HepG2 (cell line): ENCODE measurements around the gene TEF. TPM values are rescaled to one million over a fixed set of nuclear protein-coding genes. Genes with fewer than 3 reads are reported as not detected.

Experiments
- ARHGAP35 ChIP-seq: sonication (generic); formaldehyde crosslinking; IDR thresholded peaks from 2 replicates; pipeline ENCODE4 v1.9.0; 2022; ENCODE audit warnings: mild to moderate bottlenecking, inconsistent platforms, moderate library complexity, missing genetic modification reagents, borderline replicate concordance
- CHD2 ChIP-seq: IDR thresholded peaks from 2 replicates; pipeline ENCODE4 v1.6.1; 2011; ENCODE audit warnings: low read depth, low read length, improper control_type of control experiment
- CHD4 ChIP-seq: fragments of 200-600 bp; sonication (generic); IDR thresholded peaks from 2 replicates; pipeline ENCODE4 v1.7.0; 2017; ENCODE audit warnings: mild to moderate bottlenecking, low read length, borderline replicate concordance
- EZH2 ChIP-seq: conservative IDR thresholded peaks from 2 replicates; pipeline ENCODE4 v1.6.1; 2012; ENCODE audit warnings: mild to moderate bottlenecking, low read depth, low read length, moderate library complexity
- HOXA9 ChIP-seq: sonication (generic); formaldehyde crosslinking; IDR thresholded peaks from 2 replicates; pipeline ENCODE4 v1.8.1; 2022; ENCODE audit warnings: missing genetic modification reagents, mild to moderate bottlenecking, moderate library complexity, borderline replicate concordance
- MYNN ChIP-seq: sonication (generic); formaldehyde crosslinking; IDR thresholded peaks from 2 replicates; pipeline ENCODE4 v1.4.0; 2020; ENCODE audit warnings: mild to moderate bottlenecking, low read depth, missing genetic modification reagents
- PTBP1 ChIP-seq: fragments of 200-400 bp; formaldehyde crosslinking; IDR thresholded peaks from 2 replicates; pipeline ENCODE4 v1.6.1; 2018; ENCODE audit warnings: low read length, low read depth; ENCODE audit not compliant: poor library complexity, severe bottlenecking
- RBM22 ChIP-seq: fragments of 200-400 bp; formaldehyde crosslinking; optimal IDR thresholded peaks from 2 replicates; pipeline ENCODE3; 2017; ENCODE audit warnings: mild to moderate bottlenecking, low read length, moderate library complexity
- SOX5 ChIP-seq: IDR thresholded peaks from 2 replicates; pipeline ENCODE4 v1.6.1; 2016; ENCODE audit warnings: borderline replicate concordance
- SSRP1 ChIP-seq: IDR thresholded peaks from 2 replicates; pipeline ENCODE4 v1.6.1; 2016; ENCODE audit warnings: control low read depth
- ZBTB38 ChIP-seq: sonication (generic); formaldehyde crosslinking; IDR thresholded peaks from 2 replicates; pipeline ENCODE4 v1.5.1; 2020; ENCODE audit warnings: mild to moderate bottlenecking, missing genetic modification reagents
- ZBTB7B ChIP-seq: sonication (generic); formaldehyde crosslinking; IDR thresholded peaks from 2 replicates; pipeline ENCODE4 v1.4.0; 2020; ENCODE audit warnings: missing genetic modification reagents
- ZNF326 ChIP-seq: sonication (generic); formaldehyde crosslinking; IDR thresholded peaks from 2 replicates; pipeline ENCODE4 v1.4.0; 2020; ENCODE audit warnings: missing genetic modification reagents, borderline replicate concordance
- ZNF44 ChIP-seq: sonication (generic); formaldehyde crosslinking; IDR thresholded peaks from 2 replicates; pipeline ENCODE4 v1.5.1; 2020; ENCODE audit warnings: mild to moderate bottlenecking, missing genetic modification reagents
- ZNF546 ChIP-seq: sonication (generic); formaldehyde crosslinking; conservative IDR thresholded peaks from 2 replicates; pipeline ENCODE4 v1.8.1; 2023; ENCODE audit warnings: mild to moderate bottlenecking, missing genetic modification reagents
- ZNF7 ChIP-seq: IDR thresholded peaks from 2 replicates; pipeline ENCODE4 v1.6.1; 2016; ENCODE audit warnings: missing biosample characterization, missing genetic modification reagents
- polyA plus RNA-seq, 8 experiments: library from polyadenylated mRNA; depleted of rRNA in 3 of 8; stranded (reverse) in 7 of 8; unstranded in 1 of 8; fragments of >200 nt; fragmentation: Illumina TruSeq in 4 of 8; extraction: Trizol in 4 of 8; gene quantifications; 2 replicates each; pipeline versions ENCODE4 v1.2.1 to v1.2.3, GENCODE V29; 2011 to 2016; ENCODE audit warnings: low read depth in 4 of 8, missing spikeins in 1 of 8, mixed read lengths in 1 of 8; ENCODE audit not compliant: insufficient read depth in 1 of 8
- total RNA-seq, 5 experiments: library from RNA; depleted of rRNA; stranded (reverse); fragments of >200 nt; fragmentation: Illumina TruSeq; extraction: Trizol; gene quantifications; 2 replicates each; pipeline ENCODE4 v1.2.3, GENCODE V29; 2016; ENCODE audit warnings: low read depth in 1 of 5
- TF ChIP-seq, protein P1 (sequence below): sonication (generic); formaldehyde crosslinking; IDR thresholded peaks from 2 replicates; pipeline ENCODE4 v1.4.0; 2020; ENCODE audit warnings: missing genetic modification reagents; ENCODE audit errors: not compliant biosample characterization
- TF ChIP-seq, protein P2 (sequence below): sonication (generic); formaldehyde crosslinking; IDR thresholded peaks from 2 replicates; pipeline ENCODE4 v1.5.0; 2020; ENCODE audit warnings: mild to moderate bottlenecking, missing genetic modification reagents, moderate library complexity
- TF ChIP-seq, protein P3 (sequence below): sonication (generic); formaldehyde crosslinking; IDR thresholded peaks from 2 replicates; pipeline ENCODE4 v1.5.0; 2020; ENCODE audit warnings: missing genetic modification reagents
- TF ChIP-seq, protein P4 (sequence below): IDR thresholded peaks from 2 replicates; pipeline ENCODE4 v1.4.0; 2020; ENCODE audit warnings: mild to moderate bottlenecking, missing genetic modification reagents
- TF ChIP-seq, protein P5 (sequence below): IDR thresholded peaks from 2 replicates; pipeline ENCODE4 v1.6.1; 2016; ENCODE audit warnings: missing compliant biosample characterization, missing genetic modification reagents, borderline replicate concordance
- TF ChIP-seq, protein P6 (sequence below): IDR thresholded peaks from 2 replicates; pipeline ENCODE4 v1.6.1; 2016; ENCODE audit warnings: mild to moderate bottlenecking, missing biosample characterization, missing genetic modification reagents

TEF gene
- total and polyA plus RNA-seq, 2 of the 13 experiments (the other 11 are each of a cell fraction or from before 2014, with no cell fraction given): 7.6 to 11.2 TPM

DNA sequence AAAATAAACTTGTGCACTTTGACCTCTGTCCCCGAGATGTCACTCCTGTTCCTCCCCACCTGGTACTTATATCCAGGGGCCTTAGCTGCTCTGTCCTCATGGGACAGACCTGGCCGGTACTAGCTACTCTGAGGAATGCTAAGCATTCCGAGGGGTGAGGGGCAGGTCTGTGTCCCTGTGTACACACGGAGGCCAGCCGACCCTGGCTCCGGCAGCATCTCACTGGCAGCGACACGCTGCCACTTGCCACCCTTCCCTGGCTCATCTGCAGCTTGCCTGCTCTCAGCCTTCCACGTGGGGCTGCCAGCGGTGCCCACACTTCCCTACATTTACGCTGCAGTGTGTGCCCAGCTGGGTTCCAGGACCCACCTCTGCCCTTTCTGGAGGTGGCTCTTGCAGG lies 21.6 kb upstream of the TEF start (continued):
- peak; percentile 14; the same call in 1 of the 2 replicates for TF ChIP-seq ZBTB38 (CRISPR knock-in tag)
- TF ChIP-seq SOX5: 0 out of 2 replicates have a peak, but pooled peaks have one; percentile 15
- TF ChIP-seq, protein P1, sequence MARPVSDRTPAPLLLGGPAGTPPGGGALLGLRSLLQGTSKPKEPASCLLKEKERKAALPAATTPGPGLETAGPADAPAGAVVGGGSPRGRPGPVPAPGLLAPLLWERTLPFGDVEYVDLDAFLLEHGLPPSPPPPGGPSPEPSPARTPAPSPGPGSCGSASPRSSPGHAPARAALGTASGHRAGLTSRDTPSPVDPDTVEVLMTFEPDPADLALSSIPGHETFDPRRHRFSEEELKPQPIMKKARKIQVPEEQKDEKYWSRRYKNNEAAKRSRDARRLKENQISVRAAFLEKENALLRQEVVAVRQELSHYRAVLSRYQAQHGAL: no peak
- TF ChIP-seq, protein P2, sequence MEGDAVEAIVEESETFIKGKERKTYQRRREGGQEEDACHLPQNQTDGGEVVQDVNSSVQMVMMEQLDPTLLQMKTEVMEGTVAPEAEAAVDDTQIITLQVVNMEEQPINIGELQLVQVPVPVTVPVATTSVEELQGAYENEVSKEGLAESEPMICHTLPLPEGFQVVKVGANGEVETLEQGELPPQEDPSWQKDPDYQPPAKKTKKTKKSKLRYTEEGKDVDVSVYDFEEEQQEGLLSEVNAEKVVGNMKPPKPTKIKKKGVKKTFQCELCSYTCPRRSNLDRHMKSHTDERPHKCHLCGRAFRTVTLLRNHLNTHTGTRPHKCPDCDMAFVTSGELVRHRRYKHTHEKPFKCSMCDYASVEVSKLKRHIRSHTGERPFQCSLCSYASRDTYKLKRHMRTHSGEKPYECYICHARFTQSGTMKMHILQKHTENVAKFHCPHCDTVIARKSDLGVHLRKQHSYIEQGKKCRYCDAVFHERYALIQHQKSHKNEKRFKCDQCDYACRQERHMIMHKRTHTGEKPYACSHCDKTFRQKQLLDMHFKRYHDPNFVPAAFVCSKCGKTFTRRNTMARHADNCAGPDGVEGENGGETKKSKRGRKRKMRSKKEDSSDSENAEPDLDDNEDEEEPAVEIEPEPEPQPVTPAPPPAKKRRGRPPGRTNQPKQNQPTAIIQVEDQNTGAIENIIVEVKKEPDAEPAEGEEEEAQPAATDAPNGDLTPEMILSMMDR: 0 out of 2 replicates have a peak, but pooled peaks have one; percentile 10
- TF ChIP-seq, protein P3, sequence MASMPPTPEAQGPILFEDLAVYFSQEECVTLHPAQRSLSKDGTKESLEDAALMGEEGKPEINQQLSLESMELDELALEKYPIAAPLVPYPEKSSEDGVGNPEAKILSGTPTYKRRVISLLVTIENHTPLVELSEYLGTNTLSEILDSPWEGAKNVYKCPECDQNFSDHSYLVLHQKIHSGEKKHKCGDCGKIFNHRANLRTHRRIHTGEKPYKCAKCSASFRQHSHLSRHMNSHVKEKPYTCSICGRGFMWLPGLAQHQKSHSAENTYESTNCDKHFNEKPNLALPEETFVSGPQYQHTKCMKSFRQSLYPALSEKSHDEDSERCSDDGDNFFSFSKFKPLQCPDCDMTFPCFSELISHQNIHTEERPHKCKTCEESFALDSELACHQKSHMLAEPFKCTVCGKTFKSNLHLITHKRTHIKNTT (CRISPR knock-in tag): no peak
- peak; percentile 98 for TF ChIP-seq ZNF326 (CRISPR knock-in tag)
- TF ChIP-seq EZH2: no peak
- 0 out of 2 replicates have a peak, but pooled peaks have one; percentile 35 for TF ChIP-seq ZBTB7B (CRISPR knock-in tag)
- TF ChIP-seq, protein P4, sequence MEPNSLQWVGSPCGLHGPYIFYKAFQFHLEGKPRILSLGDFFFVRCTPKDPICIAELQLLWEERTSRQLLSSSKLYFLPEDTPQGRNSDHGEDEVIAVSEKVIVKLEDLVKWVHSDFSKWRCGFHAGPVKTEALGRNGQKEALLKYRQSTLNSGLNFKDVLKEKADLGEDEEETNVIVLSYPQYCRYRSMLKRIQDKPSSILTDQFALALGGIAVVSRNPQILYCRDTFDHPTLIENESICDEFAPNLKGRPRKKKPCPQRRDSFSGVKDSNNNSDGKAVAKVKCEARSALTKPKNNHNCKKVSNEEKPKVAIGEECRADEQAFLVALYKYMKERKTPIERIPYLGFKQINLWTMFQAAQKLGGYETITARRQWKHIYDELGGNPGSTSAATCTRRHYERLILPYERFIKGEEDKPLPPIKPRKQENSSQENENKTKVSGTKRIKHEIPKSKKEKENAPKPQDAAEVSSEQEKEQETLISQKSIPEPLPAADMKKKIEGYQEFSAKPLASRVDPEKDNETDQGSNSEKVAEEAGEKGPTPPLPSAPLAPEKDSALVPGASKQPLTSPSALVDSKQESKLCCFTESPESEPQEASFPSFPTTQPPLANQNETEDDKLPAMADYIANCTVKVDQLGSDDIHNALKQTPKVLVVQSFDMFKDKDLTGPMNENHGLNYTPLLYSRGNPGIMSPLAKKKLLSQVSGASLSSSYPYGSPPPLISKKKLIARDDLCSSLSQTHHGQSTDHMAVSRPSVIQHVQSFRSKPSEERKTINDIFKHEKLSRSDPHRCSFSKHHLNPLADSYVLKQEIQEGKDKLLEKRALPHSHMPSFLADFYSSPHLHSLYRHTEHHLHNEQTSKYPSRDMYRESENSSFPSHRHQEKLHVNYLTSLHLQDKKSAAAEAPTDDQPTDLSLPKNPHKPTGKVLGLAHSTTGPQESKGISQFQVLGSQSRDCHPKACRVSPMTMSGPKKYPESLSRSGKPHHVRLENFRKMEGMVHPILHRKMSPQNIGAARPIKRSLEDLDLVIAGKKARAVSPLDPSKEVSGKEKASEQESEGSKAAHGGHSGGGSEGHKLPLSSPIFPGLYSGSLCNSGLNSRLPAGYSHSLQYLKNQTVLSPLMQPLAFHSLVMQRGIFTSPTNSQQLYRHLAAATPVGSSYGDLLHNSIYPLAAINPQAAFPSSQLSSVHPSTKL (CRISPR knock-in tag): peak; percentile 52; the same call in 1 of the 2 replicates
- TF ChIP-seq ZNF44 (CRISPR knock-in tag): no peak
- TF ChIP-seq, protein P5, sequence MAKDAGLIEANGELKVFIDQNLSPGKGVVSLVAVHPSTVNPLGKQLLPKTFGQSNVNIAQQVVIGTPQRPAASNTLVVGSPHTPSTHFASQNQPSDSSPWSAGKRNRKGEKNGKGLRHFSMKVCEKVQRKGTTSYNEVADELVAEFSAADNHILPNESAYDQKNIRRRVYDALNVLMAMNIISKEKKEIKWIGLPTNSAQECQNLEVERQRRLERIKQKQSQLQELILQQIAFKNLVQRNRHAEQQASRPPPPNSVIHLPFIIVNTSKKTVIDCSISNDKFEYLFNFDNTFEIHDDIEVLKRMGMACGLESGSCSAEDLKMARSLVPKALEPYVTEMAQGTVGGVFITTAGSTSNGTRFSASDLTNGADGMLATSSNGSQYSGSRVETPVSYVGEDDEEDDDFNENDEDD: no peak
- TF ChIP-seq CHD2: peak; percentile 45; the same call in 1 of the 2 replicates
- TF ChIP-seq ARHGAP35 (CRISPR knock-in tag): no peak
- no peak for TF ChIP-seq MYNN (CRISPR knock-in tag)
- TF ChIP-seq PTBP1: no peak
- TF ChIP-seq RBM22: peak; percentile 88
- TF ChIP-seq, protein P6, sequence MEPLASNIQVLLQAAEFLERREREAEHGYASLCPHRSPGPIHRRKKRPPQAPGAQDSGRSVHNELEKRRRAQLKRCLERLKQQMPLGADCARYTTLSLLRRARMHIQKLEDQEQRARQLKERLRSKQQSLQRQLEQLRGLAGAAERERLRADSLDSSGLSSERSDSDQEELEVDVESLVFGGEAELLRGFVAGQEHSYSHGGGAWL (CRISPR knock-in tag): no peak
- no peak for TF ChIP-seq SSRP1 (CRISPR knock-in tag)
- no peak for TF ChIP-seq CHD4
- TF ChIP-seq ZNF546: no peak
- no peak for TF ChIP-seq HOXA9 (CRISPR knock-in tag)
- TF ChIP-seq ZNF7 (CRISPR knock-in tag): no peak
